NOMO-1 (cell line): ENCODE measurements around the gene SNX9.
"Not testable (repeated sequence)": the region's sequence is repeated elsewhere in the genome, so short reads cannot be mapped to it uniquely, and the experiment has no call there.

ENCODE experiments used
- DNase-seq, 2 experiments: peaks; one replicate each; lab custom pipeline; 2025; ENCODE audit not compliant: unreplicated experiment in 2 of 2; lab: John Stamatoyannopoulos, UW

The SNX9 gene

GRCh38 chr6:157830354-157831017, 7.4 kb downstream of the SNX9 start:
- DNase-seq: no peak

- no peak for DNase-seq
Measured at GRCh38 chr6:157831018-157831369, 7.9 kb downstream of the SNX9 start.

DNA sequence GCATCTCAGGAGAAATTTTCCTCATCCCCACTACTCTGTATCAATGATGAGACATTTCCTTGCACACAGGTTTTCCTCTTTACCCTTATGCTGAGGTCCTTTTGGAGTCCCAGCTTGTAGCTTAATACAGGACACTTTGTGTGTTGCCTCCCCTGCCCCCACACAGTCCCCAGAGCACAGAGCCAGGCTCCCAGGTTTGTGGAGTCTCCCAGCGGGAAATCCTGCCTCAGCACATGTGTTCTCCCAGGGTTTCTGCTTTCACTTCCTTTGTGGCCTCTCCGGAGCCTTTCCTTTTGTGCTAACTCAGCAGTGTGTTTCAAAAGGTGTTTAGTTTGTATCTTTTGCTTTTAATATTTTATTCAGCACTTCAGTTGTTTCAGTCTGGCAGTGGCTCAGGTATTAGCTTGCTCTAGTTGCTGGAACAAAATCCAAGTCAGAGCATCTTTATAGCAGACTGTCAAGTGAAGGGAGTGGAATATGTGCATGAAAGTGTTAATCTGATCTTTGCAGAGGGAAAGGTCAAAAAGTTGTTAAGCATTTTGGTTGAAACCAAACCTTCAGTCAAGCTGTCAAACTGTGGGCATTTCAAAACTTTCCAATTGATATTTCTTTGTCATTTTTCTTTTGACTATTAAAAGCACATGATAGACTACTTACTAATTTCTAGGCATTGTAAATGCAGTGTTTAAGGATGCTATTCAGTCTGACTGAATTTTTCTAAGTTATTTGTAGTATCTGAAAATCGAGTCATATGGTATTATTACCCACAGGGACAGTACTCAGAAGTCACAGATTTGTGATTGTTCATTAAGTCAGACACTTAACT, 8.6 kb downstream of the SNX9 start:
- DNase-seq: no peak

GRCh38 chr6:157832250-157832967, 9.4 kb downstream of the SNX9 start:
- no peak for DNase-seq

DNA sequence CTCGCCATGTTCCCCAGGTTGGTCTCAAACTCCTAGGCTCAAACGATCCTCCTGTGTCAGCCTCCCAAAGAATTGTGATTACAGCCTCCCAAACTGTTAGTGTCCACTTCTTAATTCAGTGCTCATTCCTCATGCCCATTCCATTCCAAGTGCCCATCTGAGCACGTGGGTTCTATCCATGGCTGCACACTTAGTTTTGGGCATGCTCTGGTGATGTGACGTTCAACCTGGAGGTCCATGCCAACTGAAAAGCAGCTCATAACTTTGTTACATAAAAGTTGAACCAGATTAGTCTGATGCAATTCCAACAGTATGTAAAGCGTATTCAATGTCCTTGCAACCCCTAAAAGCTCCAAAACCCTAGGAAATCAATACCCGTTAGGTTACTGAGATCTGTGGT, 11.5 kb downstream of the SNX9 start:
- DNase-seq: no peak

DNA sequence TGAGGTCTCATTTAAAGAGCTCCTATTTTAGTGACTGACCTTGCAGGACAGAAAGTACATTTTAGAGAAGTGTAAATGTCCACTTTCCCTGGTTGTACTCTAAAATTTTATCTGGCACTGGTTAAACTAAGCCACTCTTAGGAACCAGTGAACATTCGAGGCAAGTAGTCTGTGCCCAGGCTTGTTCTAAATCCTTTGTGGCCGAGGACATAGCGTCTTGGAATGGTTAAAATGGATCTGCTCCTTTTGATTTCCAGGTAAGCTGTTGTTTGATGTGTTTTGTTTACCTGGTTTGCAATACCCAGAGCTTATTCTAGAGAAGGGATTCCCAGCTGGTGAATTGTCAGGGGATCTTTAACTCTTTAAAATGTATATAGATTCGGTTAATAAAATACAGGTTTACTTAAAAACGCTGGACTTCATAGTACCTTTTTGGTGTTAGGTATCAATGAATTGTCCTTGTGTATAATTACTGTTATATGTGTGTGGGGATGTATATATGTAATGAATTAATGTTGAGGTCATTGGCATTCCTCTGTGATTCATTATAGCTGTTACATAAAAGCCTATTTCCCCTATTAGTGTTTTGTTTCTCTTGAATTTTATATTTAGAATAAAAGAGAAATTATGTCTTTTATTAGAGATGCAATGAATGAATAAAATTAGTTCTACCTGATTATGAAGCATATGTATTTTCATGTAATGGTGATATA, 15.8 kb downstream of the SNX9 start:
- DNase-seq: no peak

DNA sequence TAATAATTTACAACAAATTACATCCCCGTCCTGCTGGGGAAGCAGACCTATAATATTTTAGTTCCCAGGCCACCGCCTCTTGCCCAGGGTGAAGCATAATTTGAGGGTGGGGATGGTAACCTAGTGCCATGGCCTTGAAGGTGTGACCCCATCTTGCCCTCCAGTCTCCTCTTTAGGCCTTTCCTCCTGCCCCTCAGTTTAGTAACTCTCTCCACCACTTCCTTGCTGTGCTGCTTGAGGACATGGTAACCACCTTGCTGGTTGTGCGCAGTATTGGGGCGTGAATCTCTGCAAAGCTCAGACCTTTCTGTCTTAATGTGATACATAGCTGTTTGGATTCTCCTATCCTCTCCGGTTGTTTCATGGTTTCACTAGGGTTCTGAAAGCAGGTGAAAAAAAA, 16.6 kb downstream of the SNX9 start:
- no peak for DNase-seq

DNA sequence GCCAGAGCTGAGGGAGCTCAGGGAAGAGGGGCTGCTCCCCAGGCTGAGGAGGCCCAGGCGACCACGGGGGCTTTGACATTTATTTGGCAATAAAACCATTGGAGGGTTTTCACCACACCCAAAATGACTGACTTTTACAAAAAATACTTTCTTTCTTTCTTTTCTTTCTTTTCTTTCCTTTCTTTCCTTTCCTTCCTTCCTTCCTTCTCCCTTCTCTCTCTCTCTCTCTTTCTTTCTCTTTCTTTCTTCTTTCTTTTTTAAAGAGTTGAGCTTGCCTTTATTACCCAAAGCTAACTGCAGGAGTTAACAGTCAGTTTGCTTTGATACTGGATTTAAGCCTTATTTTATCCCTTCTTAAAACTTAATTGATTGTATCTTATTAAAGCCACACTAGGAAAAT, 17.2 kb downstream of the SNX9 start:
- DNase-seq: no peak

GRCh38 chr6:157840776-157841175, 17.7 kb downstream of the SNX9 start:
- no peak for DNase-seq

DNA sequence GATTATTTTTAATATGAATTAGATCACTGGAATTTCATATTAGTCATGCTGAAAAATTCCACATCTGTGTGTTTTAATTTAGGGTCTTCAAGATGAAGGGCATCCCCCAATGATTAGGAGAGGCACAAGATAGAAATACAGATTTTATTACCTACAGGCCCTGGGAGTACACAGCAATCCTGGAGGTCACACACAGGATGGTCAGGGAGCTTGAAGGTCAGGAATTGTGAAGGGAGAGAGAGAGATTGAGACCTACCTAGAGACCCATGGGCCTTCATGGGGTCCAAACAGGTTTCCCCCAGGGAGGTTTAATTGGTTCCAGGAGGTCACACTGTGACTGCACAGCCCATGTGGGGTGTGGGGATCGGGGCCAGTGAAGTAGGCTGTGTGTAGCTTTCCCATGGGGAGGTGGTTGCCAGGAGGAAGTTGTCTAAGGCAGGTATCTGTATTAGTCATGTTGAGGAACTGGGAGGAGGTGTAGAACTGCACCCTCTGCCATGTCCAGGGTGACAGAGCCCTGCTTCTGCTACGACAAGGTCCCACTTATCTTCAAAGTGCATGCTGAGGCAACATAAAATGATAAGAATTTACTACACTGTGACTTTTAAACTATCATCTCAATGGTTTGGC, 18.3 kb downstream of the SNX9 start:
- DNase-seq: no peak

- DNase-seq: no peak
Measured at GRCh38 chr6:157842212-157842611, 19.2 kb downstream of the SNX9 start.

DNA sequence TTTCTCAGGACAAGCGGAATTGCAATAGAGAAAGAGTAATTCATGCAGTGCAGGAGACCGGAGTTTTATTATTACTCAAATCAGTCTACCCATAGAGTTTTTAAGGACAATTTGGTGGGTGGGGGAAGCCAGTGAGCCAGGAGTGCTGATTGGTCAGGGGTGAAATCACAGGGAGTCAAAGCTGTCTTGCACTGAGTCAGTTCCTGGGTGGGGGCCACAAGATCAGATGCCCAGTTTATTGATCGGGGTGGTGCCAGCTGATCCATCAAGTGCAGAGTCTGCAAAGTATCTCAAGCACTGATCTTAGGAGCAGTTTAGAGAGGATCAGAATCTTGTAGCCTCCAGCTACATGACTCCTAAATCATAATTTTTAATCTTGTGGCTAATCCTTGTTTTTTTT, 21.1 kb downstream of the SNX9 start:
- DNase-seq: not testable (repeated sequence)

GRCh38 chr6:157845493-157846259, 22.6 kb downstream of the SNX9 start:
- DNase-seq: peak in 1 of 2 experiments; percentile 6

DNA sequence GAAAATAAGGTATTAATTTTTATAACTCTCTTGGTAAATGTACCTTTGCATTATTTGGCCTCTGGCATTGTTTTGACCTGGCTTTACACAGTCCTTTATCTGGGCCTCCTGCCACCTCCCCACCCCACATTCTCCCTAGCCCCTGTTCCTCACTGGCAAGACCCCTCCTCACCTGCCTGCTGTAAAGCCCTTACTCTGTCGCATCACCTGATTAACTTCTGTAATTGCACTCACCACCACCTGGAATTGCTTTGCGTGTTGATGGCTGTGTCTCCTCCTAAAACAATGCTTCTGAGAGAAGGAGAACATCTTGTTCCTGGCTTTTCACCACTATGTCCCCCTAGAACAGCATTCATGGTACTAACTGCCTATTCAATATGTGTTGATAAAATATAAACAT, 24.8 kb downstream of the SNX9 start:
- DNase-seq: no peak

DNA sequence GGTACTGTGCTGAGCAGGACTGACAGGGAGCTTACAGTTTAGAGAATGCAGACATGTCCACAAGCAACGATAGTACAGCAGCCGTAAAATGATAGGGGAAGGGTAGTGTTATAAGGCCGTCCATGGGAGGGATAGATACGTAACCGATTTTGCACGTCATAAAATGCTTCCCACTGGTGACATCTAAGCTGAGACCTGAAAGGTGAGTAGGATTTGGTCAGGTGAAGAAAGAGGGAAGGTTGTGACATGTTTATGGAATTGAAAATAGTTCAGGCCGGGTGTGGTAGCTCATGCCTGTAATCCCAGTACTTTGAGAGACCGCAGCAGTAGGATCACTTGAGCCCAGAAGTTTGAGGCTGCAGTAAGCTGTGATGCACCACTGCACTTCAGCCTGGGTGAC, 25.6 kb downstream of the SNX9 start:
- no peak for DNase-seq

DNA sequence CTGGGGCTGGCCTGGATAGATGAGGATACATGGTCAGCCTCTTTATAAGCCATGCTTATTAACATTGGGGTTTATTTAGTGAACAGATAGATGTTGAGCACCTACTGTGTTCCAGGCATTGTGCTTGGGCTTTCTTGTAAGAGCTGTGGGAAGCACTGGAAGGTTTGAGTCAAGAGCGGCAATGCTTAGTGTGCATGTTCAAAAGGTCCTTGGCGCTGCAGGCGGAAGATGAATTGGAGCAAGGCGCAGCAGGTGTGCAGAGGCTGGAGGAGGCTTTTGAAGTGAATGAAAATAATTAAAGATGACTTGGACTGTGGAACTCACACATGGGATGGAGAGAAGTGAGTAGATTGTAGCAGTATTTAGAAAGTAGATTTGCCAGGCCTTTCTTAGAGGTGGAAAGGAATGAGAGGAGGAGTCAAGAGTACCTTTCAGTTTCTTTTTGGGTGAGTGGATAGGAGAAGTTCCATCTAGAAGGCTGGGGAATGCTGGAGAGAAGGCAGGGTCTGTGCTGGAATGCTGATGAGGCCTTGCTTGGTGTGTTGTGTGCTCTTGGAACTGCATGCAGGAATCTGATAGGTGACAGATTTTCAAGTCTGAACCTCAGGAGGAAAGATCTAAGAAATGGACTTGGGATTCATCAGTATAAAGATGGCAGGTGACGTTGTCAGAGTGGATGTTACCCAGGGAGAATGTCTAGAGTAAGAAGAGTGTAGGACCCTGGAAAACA, 26.4 kb downstream of the SNX9 start:
- no peak for DNase-seq

DNA sequence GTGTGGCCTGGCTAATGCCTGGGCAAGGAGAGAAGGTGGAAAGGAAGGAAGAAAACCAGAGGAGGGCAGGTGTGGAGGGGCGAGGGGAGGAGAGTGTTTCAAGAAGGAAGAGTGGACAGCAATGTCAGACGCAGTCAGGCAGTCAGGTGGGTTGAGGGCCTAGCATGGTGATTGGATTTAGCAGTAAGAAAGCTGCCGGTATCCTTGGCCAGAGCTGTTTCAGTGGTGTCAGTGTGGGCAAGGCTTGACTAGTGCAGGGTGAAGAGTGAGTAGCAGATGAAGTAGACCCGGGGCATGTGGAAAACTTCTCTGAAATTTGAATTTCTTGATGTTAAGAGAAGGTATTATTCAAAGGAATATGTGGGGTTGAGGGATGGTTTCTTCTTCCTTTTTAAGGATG, 27.0 kb downstream of the SNX9 start:
- no peak for DNase-seq

DNA sequence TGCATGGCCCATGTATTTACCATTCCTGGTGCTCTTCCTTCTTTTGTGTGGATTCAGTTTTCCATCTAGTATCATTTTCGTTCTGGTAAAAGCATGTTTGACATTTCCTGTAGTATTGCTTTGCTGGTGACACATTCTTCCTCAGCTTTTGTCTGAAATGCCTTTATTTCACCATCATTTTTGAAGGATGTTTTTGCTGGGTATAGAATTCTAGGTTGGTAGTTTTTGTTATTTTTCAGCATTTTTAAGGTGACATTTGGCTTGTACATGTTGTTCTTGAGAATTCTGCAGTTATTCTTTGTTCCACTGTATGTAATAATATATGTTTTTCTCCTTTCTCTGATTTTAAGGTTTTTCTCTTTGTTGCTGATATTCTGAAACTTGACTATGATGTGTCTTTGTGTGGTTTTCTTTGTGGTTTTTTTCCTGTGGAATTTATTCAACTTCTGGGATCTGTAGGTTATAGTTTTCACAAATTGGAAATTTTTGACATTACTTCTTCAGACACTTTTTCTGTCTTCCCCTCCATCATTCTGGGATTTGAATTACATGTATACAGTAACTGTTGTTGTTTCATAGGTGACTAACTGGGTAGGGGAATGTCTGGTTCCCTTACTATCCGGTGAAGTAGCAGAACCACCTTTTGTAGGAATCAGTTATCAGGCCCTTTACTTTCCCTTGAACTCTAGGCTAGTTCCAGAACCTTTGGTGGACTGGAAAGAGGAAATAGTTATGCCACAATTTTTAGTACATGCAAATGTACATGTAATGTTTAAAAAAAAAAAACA, 30.2 kb downstream of the SNX9 start:
- DNase-seq: no peak
